GM19025 (cell line): ENCODE results near the gene SCP2.

Experiments
- ATAC-seq: cut with Tn5 transposase; IDR thresholded peaks from one replicate; pipeline ENCODE4 v1.9.1; 2021; ENCODE audit warnings: mild to moderate bottlenecking, low read depth, moderate library complexity; ENCODE audit not compliant: unreplicated experiment

The SCP2 gene

GRCh38 chr1:53078333-53079101, 151.4 kb downstream of the SCP2 start:
- no peak for ATAC-seq

GRCh38 chr1:53079251-53079650, 152.2 kb downstream of the SCP2 start:
- no peak for ATAC-seq

DNA sequence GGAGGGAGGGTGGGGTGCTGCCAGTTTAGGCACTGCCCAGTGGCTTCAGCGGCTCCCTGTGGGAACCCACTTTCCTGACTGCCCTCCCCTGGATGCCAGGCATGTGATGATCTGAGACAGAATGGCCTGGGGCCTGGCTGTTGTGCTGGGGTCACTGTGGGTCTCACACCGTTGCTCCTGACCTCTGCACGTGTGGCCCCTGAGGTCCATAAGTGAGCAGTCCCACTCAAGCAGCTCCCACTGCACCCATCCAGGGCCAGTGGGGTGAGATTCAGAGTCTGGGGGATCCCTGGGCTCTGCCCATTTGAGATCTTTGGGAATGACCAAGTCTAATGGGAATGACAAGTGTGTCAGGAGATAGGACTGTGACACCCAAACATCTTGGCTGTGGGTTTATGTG, 153.0 kb downstream of the SCP2 start:
- ATAC-seq: no peak

DNA sequence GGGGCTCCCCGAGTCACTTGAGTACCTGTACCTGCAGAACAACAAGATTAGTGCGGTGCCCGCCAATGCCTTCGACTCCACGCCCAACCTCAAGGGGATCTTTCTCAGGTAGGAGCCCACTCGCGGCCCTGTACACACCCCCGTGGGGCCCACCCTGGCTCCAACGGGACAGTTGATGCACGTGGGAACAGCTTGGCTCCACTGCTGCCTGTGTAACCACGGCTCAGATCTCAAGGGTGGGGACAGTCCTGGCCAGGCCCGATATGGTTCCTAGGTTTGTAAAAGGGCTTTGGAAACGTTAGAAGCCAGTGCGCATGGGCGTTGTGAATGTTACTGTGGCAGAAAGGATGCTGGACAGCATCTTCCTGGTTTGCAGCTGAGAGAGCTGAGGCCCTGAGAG, 153.7 kb downstream of the SCP2 start:
- no peak for ATAC-seq

DNA sequence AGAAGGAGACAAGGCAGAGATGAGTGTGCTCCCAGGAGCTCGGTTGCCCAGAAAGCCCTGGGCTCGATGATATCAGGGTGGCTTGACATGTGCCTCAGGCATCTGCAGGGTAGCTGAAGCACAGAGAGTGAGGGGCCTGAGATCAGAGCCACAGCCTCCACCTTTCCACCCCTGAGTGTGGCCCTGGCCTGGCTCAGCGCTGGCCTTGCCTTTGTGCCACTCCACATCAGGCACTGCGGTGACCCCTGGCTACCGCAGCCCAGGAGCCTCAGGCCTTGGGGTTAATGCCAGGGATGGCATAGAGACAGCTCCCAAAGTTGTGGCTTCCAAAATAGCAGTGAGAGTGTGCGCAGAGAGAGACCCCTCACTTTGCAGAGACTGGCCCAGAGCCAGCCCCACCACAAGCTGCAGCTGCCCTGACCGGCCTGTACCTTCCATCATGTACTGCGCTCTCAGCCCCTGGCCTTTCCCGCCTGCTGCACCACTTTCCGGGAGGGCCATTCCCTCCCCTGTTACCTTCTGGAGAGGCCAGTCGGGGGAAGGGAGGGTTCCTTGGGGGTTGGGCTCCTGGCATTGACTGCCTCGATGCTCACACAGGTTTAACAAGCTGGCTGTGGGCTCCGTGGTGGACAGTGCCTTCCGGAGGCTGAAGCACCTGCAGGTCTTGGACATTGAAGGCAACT, 154.4 kb downstream of the SCP2 start:
- ATAC-seq: no peak

GRCh38 chr1:53082826-53083455, 155.9 kb downstream of the SCP2 start:
- ATAC-seq: no peak

DNA sequence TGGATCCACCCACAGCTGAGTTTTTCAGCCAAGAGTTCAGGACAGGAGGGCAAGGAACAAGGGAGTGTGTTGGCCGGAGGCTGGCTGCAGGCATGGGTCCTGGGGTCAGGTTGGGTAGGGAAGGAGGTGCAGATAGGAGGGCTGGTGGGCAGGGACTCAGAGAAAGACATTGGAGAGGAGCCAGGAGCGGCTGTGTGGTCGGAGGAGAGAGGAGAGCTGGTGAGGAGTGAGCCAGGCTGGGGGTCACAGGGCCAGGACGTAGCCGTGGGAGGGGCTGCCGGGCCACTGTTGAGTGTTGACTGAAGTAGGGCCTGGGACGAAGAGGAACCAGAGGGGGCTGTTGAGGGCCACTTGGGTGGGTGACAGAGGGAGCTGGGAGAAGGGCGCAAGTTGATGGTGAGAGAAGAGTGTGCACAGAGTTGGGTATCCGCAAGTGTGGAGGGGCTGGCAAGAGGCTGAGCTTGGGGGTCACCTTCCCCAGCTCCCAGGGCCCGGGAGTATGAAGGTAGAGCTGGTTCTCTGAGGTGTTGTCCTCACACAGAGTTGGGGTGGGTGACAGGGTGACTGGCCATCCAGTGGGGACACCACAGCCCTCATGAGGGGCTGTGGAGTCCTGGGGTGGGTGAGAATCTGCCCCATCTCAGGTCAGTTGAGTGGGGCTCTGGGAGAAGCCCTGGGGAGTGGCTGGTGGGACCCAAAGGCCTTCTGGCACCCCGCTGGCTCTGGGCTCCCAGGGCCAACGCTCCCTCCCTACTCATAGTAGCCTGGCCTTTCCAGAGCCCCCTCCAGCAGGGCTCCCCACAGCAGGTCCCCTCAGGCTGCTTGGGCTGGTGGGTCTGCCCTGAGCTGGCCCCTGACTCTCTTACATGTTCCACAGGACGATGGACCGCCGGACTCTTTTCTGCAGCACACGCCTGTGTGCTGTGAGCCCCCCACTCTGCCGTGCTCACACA, 156.8 kb downstream of the SCP2 start:
- ATAC-seq: no peak

GRCh38 chr1:53084589-53084971, 157.5 kb downstream of the SCP2 start:
- no peak for ATAC-seq

DNA sequence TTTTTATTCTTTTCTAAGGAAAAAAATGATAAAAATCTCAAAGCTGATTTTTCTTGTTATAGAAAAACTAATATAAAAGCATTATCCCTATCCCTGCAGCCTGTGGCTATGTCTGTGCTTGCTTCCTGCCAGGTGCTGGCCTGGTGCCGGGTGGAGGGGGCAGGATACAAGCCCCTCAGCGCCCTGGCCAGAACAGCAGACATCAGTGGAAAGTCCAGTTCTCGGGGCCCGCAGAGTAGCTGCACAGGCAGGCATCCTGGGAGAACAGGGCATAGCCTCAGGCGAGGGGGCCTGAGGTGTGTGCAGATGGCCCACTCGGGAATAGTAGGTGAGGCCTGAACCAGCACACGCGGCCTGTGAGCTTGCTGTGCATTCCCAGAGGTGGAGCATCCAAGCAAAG, 158.3 kb downstream of the SCP2 start:
- no peak for ATAC-seq

DNA sequence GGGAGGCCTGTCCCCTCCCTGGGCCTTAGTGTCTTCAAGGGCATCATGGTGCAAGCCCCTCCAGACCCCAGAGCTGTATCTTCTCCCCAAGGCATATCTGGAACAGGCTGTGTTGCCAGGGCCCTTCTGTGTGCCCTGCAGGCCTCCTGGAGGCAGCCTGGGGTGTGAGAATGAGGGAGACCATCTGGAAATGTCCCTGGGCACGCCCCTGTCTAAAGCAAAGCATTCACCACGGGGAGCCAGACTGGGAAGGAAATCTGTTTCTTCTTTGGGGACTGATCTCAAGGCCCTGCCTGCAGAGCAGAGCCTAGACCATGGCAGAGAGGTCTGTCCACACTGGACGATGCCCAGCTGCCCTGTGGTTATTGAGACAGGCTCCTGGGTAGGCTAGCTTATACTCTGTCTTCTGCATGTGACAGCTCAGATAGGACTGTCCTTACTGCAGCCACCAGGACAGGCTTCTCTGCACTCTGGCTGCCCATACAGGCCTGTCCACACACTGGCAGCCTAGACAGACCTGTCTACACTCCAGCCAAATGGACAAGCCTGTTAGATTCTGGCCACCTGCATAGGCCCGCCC, 159.5 kb downstream of the SCP2 start:
- no peak for ATAC-seq

DNA sequence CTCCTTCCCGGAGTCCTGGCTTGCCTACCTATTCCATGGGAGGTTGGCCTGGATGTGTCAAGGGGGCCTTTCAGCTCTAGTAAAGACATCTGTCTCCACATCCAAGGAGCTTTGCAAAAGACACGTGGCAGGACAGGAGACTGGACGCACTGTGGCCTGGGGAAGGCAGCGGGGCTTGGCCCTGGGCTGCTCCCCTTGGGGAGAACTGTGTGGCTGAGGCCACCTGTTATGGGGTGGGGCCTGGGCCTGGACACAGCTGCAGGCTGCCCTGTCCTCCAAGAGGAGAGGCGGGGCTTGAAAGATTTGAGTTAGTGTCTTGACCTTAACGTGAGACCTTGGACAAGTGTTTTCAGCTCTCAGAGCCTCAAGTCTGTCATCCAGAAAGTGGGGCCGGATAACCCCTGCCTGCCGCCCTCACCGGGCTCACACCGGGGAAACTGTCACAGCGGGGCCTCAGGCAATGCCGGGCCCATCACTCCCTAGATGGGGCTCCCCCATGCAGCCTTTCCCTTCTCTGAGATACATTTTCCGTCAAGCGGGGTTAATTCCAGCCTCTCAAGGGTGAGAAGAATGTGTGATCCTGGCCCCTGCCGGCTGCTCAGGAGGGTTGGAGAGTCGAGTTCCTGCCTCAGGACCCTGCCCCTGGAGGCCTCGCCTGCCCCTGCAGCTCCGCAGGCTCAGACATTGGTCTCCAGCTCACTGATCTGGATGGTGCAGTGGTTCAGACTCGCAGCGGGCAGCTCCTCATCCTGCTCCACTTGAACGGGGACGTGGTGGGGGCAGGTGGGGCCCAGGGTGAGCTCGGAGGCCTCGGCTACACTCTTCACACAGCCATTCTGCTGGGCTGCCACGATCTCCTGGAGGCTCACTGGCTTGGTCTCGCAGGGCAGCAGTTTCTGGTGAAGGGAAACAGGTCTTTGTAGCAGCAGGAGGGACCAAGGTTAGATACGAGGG, 160.5 kb downstream of the SCP2 start:
- no peak for ATAC-seq

- ATAC-seq: no peak
Observed at GRCh38 chr1:53088616-53089300, 161.7 kb downstream of the SCP2 start.

- ATAC-seq: no peak
Observed at GRCh38 chr1:53089478-53090226, 162.6 kb downstream of the SCP2 start.

GRCh38 chr1:53090227-53091147, 163.4 kb downstream of the SCP2 start:
- ATAC-seq: no peak

DNA sequence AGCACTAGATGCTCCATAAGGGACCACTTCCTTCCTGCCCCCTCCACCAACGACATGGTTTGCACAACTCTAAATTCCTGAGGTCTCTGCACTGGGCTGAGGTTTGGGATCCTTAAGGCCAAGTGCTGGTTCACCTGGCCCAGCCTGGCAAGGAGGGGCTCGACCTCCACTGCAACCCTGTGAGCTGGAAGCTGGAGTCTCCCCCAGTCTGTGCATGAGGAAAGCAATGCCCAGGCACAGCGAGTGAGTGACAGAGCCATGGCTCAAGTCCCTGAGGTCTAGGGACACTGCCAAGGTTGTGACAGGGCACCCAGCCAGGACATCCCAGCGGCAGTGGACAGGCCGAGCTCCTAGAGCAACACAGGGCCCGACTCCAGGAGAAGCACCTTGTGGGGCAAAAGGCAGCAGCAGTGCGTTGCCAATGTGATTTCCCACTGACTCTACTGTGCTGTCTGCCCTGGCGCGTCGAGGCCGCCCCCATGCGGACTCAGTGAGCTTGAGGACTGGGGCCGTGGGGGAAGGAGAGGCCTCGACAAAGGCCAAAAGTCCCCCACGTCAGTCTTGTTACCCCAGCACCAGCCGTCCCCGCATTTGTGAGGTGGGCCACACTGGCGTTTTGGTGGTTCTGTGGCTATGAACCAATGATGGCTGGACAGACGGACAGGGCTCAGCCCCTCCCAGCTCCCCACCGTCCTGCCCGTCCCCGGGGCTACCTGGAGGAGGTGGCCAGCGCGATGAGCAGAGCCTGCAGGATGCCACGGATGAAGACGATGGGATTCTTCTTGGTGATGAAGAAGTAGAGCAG, 165.0 kb downstream of the SCP2 start:
- ATAC-seq: no peak
